Chondrocyte (in vitro differentiated cells): ENCODE data around the gene SSRP1. TPM values are rescaled to one million over a fixed set of nuclear protein-coding genes. Genes with fewer than 3 reads are reported as not detected.
"Not testable (repeated sequence)": the region's sequence is repeated elsewhere in the genome, so short reads cannot be mapped to it uniquely, and the experiment has no call there.

Experiments
- DNase-seq: peaks from one replicate; pipeline ENCODE4 v3.0.0; 2021; ENCODE audit warnings: mixed read lengths, low spot score
- H3K27ac Mint-ChIP-seq: one replicate; pipeline ENCODE4 v1.8.0; 2021; ENCODE audit warnings: mild to moderate bottlenecking, moderate library complexity, mixed read lengths; ENCODE audit not compliant: unreplicated experiment
- H3K27me3 Mint-ChIP-seq: 2 replicates; pipeline ENCODE4 v1.8.0; 2021; ENCODE audit warnings: low read depth, mixed read lengths
- H3K36me3 Mint-ChIP-seq: 2 replicates; pipeline ENCODE4 v1.8.0; 2021; ENCODE audit warnings: low read depth, mixed read lengths
- H3K4me1 Mint-ChIP-seq: 2 replicates; pipeline ENCODE4 v1.8.0; 2021; ENCODE audit warnings: low read depth, mild to moderate bottlenecking, mixed read lengths
- H3K4me3 Mint-ChIP-seq: one replicate; pipeline ENCODE4 v1.8.0; 2021; ENCODE audit warnings: mild to moderate bottlenecking, moderate library complexity, mixed read lengths; ENCODE audit not compliant: unreplicated experiment
- H3K9me3 Mint-ChIP-seq: 2 replicates; pipeline ENCODE4 v1.8.0; 2021; ENCODE audit warnings: low read depth, mixed read lengths
- total RNA-seq: library from RNA; stranded (reverse); gene quantifications from 3 replicates; pipeline ENCODE4 v1.2.1, GENCODE V29; 2021
- TF ChIP-seq, protein P1 (sequence below): fragments of 200-600 bp; sonication (generic); IDR thresholded peaks from 2 replicates; pipeline ENCODE4 v1.5.0; 2021; ENCODE audit warnings: antibody characterized with exemption, mild to moderate bottlenecking, moderate library complexity

The SSRP1 gene
- total RNA-seq, 1 donor from 2014 or later, result 58.8 TPM

DNA sequence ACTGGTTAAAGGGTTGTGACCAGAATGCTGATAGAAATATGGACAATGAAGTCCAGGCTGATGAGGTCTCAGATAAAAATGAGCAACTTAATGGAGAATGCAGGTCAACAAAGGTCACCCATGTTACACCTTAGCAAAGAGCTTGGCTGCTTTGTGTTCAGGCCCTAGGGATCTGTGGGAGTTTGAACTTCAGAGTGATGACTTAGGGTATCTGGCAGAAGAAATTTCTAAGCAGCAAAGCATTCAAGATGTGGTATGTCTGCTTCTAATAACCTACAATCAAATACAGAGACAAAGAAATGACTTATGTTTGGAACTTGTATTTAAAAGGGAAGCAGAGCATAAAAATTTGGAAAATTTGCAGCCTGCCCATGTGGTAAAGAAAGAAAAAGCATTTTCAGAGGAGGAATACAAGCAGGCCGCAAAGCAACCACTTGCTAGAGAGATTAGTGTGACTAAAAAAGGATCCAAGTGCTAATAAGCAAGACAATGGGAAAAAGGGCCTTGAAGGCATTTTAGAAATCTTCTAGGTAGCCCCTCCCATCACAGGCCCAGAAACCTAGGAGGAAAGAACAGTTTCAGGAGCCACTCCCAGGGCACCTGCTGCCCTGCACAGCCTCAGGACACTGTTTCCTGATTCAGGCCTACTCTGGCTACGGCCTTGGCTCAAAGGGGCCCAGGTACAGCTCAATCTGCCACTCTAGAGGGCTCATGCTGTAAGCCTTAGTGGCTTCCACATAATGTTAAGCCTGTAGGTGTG is 52.3 kb downstream of the SSRP1 start:
- H3K27ac Mint-ChIP-seq, result no peak overlapping the region
- peaks cover 22% of the 10 kb centered on the region for H3K4me1 Mint-ChIP-seq
- H3K36me3 Mint-ChIP-seq, result peaks cover 6% of the 10 kb centered on the region
- no peak overlapping the region for H3K4me3 Mint-ChIP-seq
- no peak for DNase-seq
- H3K27me3 Mint-ChIP-seq, result no peaks in the 10 kb centered on the region
- TF ChIP-seq, protein P1, sequence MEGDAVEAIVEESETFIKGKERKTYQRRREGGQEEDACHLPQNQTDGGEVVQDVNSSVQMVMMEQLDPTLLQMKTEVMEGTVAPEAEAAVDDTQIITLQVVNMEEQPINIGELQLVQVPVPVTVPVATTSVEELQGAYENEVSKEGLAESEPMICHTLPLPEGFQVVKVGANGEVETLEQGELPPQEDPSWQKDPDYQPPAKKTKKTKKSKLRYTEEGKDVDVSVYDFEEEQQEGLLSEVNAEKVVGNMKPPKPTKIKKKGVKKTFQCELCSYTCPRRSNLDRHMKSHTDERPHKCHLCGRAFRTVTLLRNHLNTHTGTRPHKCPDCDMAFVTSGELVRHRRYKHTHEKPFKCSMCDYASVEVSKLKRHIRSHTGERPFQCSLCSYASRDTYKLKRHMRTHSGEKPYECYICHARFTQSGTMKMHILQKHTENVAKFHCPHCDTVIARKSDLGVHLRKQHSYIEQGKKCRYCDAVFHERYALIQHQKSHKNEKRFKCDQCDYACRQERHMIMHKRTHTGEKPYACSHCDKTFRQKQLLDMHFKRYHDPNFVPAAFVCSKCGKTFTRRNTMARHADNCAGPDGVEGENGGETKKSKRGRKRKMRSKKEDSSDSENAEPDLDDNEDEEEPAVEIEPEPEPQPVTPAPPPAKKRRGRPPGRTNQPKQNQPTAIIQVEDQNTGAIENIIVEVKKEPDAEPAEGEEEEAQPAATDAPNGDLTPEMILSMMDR, result no peak
- peaks cover 2% of the 10 kb centered on the region for H3K9me3 Mint-ChIP-seq

DNA sequence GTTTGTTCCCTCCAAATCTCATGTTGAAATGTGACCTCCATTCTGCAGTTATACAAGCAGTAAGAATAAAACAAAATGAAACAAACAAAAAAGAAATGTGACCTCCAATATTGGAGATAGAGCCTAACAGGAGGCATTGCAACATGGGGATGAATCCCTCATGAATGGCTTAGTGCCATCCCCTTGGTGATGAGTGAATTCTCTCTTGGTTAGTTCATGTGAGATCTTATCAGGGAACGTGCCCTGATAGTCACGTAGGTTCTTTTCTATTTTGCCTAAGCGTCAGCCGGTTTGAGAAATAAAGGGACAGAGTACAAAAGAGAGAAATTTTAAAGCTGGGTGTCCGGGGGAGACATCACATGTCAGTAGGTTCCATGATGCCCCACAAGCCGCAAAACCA is 54.1 kb downstream of the SSRP1 start:
- not testable (repeated sequence) for H3K36me3 Mint-ChIP-seq, H3K4me3 Mint-ChIP-seq, H3K27ac Mint-ChIP-seq, DNase-seq, H3K27me3 Mint-ChIP-seq, H3K9me3 Mint-ChIP-seq
- peaks cover 35% of the 10 kb centered on the region for H3K4me1 Mint-ChIP-seq

DNA sequence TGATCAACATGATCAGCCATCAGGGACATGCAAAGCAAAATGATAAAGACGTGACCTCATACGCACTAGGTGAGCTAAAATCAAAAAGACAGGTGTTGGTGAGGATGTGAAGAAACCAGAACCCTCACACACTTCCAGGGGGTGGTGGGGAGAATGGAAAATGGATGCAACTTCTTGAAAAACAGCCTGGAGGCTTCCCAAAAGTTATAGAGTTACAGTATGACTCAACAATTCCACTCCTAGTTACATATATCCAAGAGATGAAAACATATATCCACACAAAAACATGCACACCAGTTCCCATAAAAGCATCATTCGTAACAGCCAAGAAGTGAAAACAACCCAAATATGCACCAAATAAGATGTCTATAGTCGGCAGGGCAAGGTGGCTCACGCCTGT is 56.6 kb downstream of the SSRP1 start:
- H3K4me1 Mint-ChIP-seq, result peaks cover 35% of the 10 kb centered on the region
- TF ChIP-seq, protein P1, result no peak
- H3K4me3 Mint-ChIP-seq, result no peak overlapping the region
- H3K9me3 Mint-ChIP-seq, result peaks cover 2% of the 10 kb centered on the region
- peaks cover 3% of the 10 kb centered on the region for H3K36me3 Mint-ChIP-seq
- no peak for DNase-seq
- peak overlapping the region; percentile 99 for H3K27ac Mint-ChIP-seq
- H3K27me3 Mint-ChIP-seq, result no peaks in the 10 kb centered on the region

DNA sequence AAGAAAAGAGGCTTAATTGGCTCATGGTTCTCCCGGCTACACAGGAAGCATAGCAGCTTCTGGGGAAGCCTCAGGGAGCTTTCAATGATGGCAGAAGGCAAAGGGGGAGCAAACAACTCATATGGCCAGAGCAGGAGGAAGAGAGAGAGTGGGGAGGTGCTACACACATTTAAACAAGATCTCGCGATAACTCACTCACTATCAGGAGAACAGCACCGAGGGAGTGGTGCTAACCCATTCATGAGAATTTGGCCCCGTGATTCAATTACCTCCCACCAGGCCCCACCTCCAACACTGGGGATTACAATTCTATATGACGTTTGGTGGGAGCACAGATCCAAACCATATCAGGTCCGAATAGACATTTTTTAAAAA is 57.0 kb downstream of the SSRP1 start:
- Mint-ChIP-seq H3K4me1 (peaks cover 35% of the 10 kb centered on the region), H3K9me3 (peaks cover 2% of the 10 kb centered on the region), H3K27me3 (no peaks in the 10 kb centered on the region), H3K4me3 (no peak overlapping the region), H3K27ac (peak overlapping the region; percentile 99), H3K36me3 (peaks cover 3% of the 10 kb centered on the region)
- no peak for DNase-seq
- TF ChIP-seq, protein P1, result no peak

DNA sequence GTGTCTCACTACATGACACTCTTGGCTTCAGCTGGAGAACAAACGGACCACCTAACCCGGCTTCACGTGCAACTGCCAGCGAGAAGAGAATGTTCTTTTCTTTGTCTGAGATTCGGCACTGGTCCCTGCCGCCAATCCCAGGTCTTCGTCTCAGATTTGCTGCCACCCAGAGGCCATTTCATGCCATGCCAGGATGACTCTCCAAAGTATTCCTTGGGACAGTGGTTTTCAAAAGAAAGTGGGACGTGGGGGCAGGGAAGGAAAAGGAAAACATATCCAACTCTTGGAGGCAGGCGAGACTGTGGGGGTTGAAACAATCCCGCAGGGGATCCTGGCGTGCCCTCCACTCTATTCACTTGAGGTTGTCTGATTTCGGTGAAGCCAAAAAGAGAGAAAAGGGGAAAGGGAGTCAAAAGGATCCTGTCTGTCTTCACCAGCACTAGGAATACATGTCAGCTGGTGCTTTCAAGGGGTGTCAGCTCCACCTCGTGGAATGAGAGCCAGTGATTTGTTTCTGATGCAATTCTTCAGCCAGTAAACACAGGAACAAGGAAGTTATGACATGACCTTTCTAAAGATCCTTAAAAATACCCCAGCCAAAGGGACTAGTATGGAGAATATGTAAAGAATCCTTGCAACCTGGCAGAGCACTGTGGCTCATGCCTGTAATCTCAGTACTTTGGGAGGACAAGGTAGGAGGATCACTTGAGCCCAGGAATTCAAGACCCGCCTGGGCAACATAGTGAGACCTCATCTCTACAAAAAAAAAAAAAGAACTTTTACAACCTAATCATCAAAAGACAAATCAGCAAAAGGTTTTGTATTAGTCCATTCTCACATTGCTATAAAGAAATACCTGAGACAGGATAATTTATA is 57.6 kb downstream of the SSRP1 start:
- peaks cover 3% of the 10 kb centered on the region for H3K36me3 Mint-ChIP-seq
- peaks cover 7% of the 10 kb centered on the region for H3K9me3 Mint-ChIP-seq
- DNase-seq, result no peak
- H3K27me3 Mint-ChIP-seq, result no peaks in the 10 kb centered on the region
- H3K4me1 Mint-ChIP-seq, result peaks cover 35% of the 10 kb centered on the region
- peak overlapping the region; percentile 66 for H3K4me3 Mint-ChIP-seq
- TF ChIP-seq, protein P1, result peak; percentile 93
- H3K27ac Mint-ChIP-seq, result peak overlapping the region; percentile 99
